Spleen (tissue), 11 donors: ENCODE data around the gene PCDH15. TPM values are rescaled to one million over a fixed set of nuclear protein-coding genes. Genes with fewer than 3 reads are reported as not detected.

Experiments used
- DNase-seq: peaks from one replicate; pipeline ENCODE4 v3.0.0-alpha.2; 2020
- H3K27ac ChIP-seq, 8 donors: fragments of 200-600 bp; sonication (generic) in 7 of 8; 1 replicate in 4 of 8; 2 replicates in 4 of 8; pipeline versions ENCODE4 v1.5.0 to v1.8.0; 2016 to 2021; ENCODE audit warnings: inconsistent platforms in 4 of 8, mild to moderate bottlenecking in 4 of 8, moderate library complexity in 1 of 8
- H3K27me3 ChIP-seq, 7 donors: fragments of 200-600 bp; sonication (generic) in 6 of 7; replicated peaks in 1 of 7; 1 replicate in 4 of 7; 2 replicates in 3 of 7; pipeline versions ENCODE4 v1.5.0 to v1.8.0; 2016 to 2021; ENCODE audit warnings: inconsistent platforms in 3 of 7, mild to moderate bottlenecking in 1 of 7
- H3K36me3 ChIP-seq, 6 donors: fragments of 200-600 bp; sonication (generic) in 5 of 6; 1 replicate in 4 of 6; 2 replicates in 2 of 6; pipeline versions ENCODE4 v1.5.0 to v1.8.0; 2016 to 2021; ENCODE audit warnings: inconsistent platforms in 2 of 6
- H3K4me1 ChIP-seq, 6 donors: fragments of 200-600 bp; sonication (generic) in 5 of 6; 1 replicate in 3 of 6; 2 replicates in 3 of 6; pipeline versions ENCODE4 v1.5.0 to v1.8.0; 2016 to 2021; ENCODE audit warnings: inconsistent platforms in 3 of 6
- H3K4me3 ChIP-seq, 8 donors: fragments of 200-600 bp; sonication (generic) in 7 of 8; 1 replicate in 4 of 8; 2 replicates in 4 of 8; pipeline versions ENCODE4 v1.5.0 to v1.8.0; 2016 to 2021; ENCODE audit warnings: inconsistent platforms in 4 of 8, mild to moderate bottlenecking in 4 of 8, moderate library complexity in 2 of 8
- H3K9me3 ChIP-seq, 8 donors: fragments of 200-600 bp; sonication (generic) in 7 of 8; 1 replicate in 4 of 8; 2 replicates in 4 of 8; pipeline versions ENCODE4 v1.5.0 to v1.8.0; 2016 to 2021; ENCODE audit warnings: inconsistent platforms in 4 of 8
- CTCF ChIP-seq, 11 experiments: fragments of 200-600 bp in 7 of 11; fragments of 450-650 bp in 4 of 11; sonication (generic) in 4 of 11; IDR thresholded peaks in 8 of 11; conservative IDR thresholded peaks in 3 of 11; 1 replicate in 7 of 11; 2 replicates in 4 of 11; pipeline versions ENCODE4 v1.4.0 to v1.8.0; 2016 to 2021; ENCODE audit warnings: antibody characterized with exemption in 11 of 11, inconsistent platforms in 4 of 11, mild to moderate bottlenecking in 1 of 11
- POLR2A ChIP-seq, 3 donors: fragments of 450-650 bp; IDR thresholded peaks; one replicate each; pipeline ENCODE4 v1.5.1; 2017; ENCODE audit warnings: antibody characterized with exemption in 3 of 3, mild to moderate bottlenecking in 1 of 3
- POLR2AphosphoS5 ChIP-seq, 3 donors: sonication (generic); formaldehyde crosslinking; IDR thresholded peaks; one replicate each; pipeline ENCODE4 v1.5.1; 2017; ENCODE audit warnings: antibody characterized with exemption in 3 of 3
- WGBS, 5 donors: extraction: QIAGEN DNeasy Blood & Tissue Kit in 3 of 5; methylation state at CpG; one replicate each; pipeline versions ENCODE4 v1.1.5 to v1.1.7; 2013 to 2018; 5-methylcytosine and 5-hydroxymethylcytosine counted together
- intact Hi-C: fragments of 100-400 bp; cut with DNase I; formaldehyde crosslinking; loops from one replicate; pipeline ENCODE4 v1.15.0; 2023; ENCODE audit warnings: low total_unique reads
- polyA plus RNA-seq, 3 donors: library from polyadenylated mRNA; stranded (reverse); fragments of 200-250 nt; gene quantifications; one replicate each; pipeline ENCODE4 v1.2.1, GENCODE V29; 2013
- total RNA-seq, 7 donors: library from RNA; depleted of rRNA in 3 of 7; stranded (reverse); fragments of >200 nt in 3 of 7; fragmentation: NEBNext Ultra II Directional in 4 of 7; extraction: Animal tissue kit (Norgen Biotek cat#: 25700) in 4 of 7; gene quantifications; one replicate each; pipeline versions ENCODE4 v1.1.0 to v1.2.1, GENCODE V29; 2016 to 2021
- donor health status: healthy with polysubstance abuse.
- donor health status: DM: no; HTN: no; CAD: no; lungs with moderate emphysema.
- donor health status: DM: no; HTN: no; CAD: no.
- donor health status: Bipolar disorder and iron deficiency.
- donor health status: healthy.
- donor health status: DM: no; HTN: no; CAD: no.
- donor health status: DM: yes; HTN: yes; CAD: no.

Gene PCDH15
- total and polyA plus RNA-seq, 10 donors, result 0.24 to 2.1 (median 0.83) TPM

DNA sequence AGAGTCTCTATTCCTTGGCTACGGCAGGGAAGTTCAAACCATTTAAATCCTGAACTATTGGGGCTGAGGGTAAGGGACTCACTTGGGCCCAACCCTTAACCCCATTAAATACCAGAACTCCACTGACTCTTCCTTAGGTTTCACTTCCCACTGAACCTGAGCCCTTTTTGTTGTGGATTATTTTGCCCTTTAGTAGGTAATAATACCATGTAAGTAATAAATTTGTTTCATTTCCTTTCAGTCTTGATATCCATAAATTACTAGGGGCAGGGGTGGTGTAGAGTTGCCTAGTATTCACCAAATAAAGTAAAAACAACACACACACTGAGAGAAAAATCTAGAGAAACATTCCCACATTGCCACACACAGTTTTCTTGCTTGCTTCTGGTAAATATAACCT, 352.0 kb downstream of the PCDH15 start:
- Histone ChIP-seq H3K4me3 (no peak overlapping the region), H3K9me3 (peaks cover 0 to 4% (median 0%) of the 10 kb centered on the region in 8 donors), H3K36me3 (no peaks in the 10 kb centered on the region), H3K27ac (no peak overlapping the region), H3K27me3 (no peaks in the 10 kb centered on the region), H3K4me1 (no peaks in the 10 kb centered on the region)
- no peak for TF ChIP-seq POLR2AphosphoS5 (IDR thresholded peaks at IDR 0.05)
- TF ChIP-seq POLR2A (IDR thresholded peaks at IDR 0.05), result no peak
- no peak for TF ChIP-seq CTCF (IDR thresholded peaks at IDR 0.05 in 8 of 11, conservative IDR thresholded peaks at IDR 0.05 in 3 of 11)
- no peak for DNase-seq
- 81 to 90% (median 87%) methylated on average over 1 of the region's 1 CpG for WGBS, 5 donors
- intact Hi-C loops, result no loop called here

DNA sequence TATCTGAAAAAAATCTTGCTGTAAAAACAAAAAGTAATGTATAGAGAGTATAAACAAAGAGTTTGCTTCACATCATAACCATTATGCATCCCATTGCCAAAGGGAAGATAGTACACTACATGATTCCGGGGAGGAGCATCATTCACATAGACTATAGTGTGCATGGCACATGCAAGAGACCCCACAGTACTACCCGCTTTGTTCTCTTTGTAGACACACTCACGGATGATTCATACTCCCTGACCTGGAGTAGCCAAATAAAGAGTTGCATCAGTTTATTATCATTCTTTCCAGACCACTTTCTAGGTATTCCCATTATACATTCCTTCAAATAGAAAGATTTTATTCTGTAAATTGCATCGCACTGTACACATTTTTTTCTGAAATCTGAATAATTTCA, 356.9 kb downstream of the PCDH15 start:
- no peak for DNase-seq
- intact Hi-C loops, result no loop called here
- Histone ChIP-seq H3K4me1 (no peaks in the 10 kb centered on the region), H3K9me3 (no peaks in the 10 kb centered on the region), H3K36me3 (no peaks in the 10 kb centered on the region), H3K27ac (no peak overlapping the region), H3K4me3 (no peak overlapping the region), H3K27me3 (no peaks in the 10 kb centered on the region)
- TF ChIP-seq POLR2A (IDR thresholded peaks at IDR 0.05) (no peak), CTCF (IDR thresholded peaks at IDR 0.05 in 8 of 11, conservative IDR thresholded peaks at IDR 0.05 in 3 of 11) (no peak), POLR2AphosphoS5 (IDR thresholded peaks at IDR 0.05) (no peak)
- WGBS, 5 donors, result 63 to 96% (median 66%) methylated on average over 4 of the region's 4 CpGs

GRCh38 chr10:54441275-54441674, 359.8 kb downstream of the PCDH15 start:
- Histone ChIP-seq H3K36me3 (no peaks in the 10 kb centered on the region), H3K27me3 (no peaks in the 10 kb centered on the region), H3K4me3 (no peak overlapping the region), H3K27ac (no peak overlapping the region), H3K4me1 (no peaks in the 10 kb centered on the region), H3K9me3 (no peaks in the 10 kb centered on the region)
- WGBS, 5 donors, result 79 to 99% (median 96%) methylated on average over 2 of the region's 2 CpGs
- TF ChIP-seq CTCF (IDR thresholded peaks at IDR 0.05 in 8 of 11, conservative IDR thresholded peaks at IDR 0.05 in 3 of 11), result no peak
- intact Hi-C loops, result no loop called here
- no peak for DNase-seq

DNA sequence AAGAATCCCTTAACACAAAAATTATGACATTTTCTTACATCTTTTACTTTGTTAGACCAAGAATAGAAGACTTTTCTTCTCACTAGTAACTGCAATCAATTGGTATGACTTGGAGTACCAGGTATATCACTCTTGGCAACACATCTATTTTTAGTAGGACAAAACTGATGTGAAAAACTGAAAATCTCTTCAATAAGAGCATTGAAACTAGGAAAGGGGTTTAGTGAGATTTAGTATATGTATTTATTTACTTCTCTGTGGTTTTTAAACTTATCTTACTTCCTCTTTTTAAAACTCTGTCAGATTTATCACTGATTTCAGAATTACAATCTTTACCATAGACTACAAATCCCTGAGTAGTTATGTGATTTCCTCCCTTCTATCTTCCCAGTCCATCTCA, 366.2 kb downstream of the PCDH15 start:
- H3K27ac ChIP-seq, result no peak overlapping the region
- DNase-seq, result no peak
- H3K36me3 ChIP-seq, result no peaks in the 10 kb centered on the region
- TF ChIP-seq POLR2AphosphoS5 (IDR thresholded peaks at IDR 0.05), result no peak
- no peak for TF ChIP-seq POLR2A (IDR thresholded peaks at IDR 0.05)
- no peak for TF ChIP-seq CTCF (IDR thresholded peaks at IDR 0.05 in 8 of 11, conservative IDR thresholded peaks at IDR 0.05 in 3 of 11)
- H3K4me3 ChIP-seq, result no peak overlapping the region
- intact Hi-C loops, result no loop called here
- no peaks in the 10 kb centered on the region for H3K27me3 ChIP-seq
- peaks cover 0 to 18% (median 2%) of the 10 kb centered on the region in 8 donors for H3K9me3 ChIP-seq
- H3K4me1 ChIP-seq, result no peaks in the 10 kb centered on the region
